Measurements from ENCODE around the gene OR2T29.
"Not testable (repeated sequence)": the region's sequence is repeated elsewhere in the genome, so short reads cannot be mapped to it uniquely, and the experiment has no call there.

OR2T29 gene

GRCh38 chr1:248562672-248563071 lies at the start of gene OR2T29:
OR2T29 (minus strand) TSS chr1:248562772; CDS start chr1:248559491, 3,281 bp downstream.
- not testable (repeated sequence) for DNase-seq

- no peak for DNase-seq
Measured at GRCh38 chr1:248611883-248612414, 49.4 kb upstream of the OR2T29 start.

- no peak for DNase-seq
Measured at GRCh38 chr1:248610301-248610700, 47.7 kb upstream of the OR2T29 start.

GRCh38 chr1:248599396-248599795 lies 36.8 kb upstream of the OR2T29 start:
- no peak for DNase-seq

GRCh38 chr1:248597589-248597988 lies 35.0 kb upstream of the OR2T29 start, which contains the start of gene OR2T10:
OR2T10 (minus strand) TSS chr1:248597700; CDS start chr1:248593768, 3,932 bp downstream.
- DNase-seq, result no peak

- no peak for DNase-seq
Measured at GRCh38 chr1:248596615-248597014, 34.0 kb upstream of the OR2T29 start.

- no peak for DNase-seq
Measured at GRCh38 chr1:248593226-248593625, 30.7 kb upstream of the OR2T29 start.

- no peak for DNase-seq
Measured at GRCh38 chr1:248592655-248593054, 30.1 kb upstream of the OR2T29 start.

- no peak for DNase-seq
Measured at GRCh38 chr1:248590055-248590454, 27.5 kb upstream of the OR2T29 start.

GRCh38 chr1:248589334-248589733 lies 26.8 kb upstream of the OR2T29 start:
- DNase-seq, result no peak

GRCh38 chr1:248585266-248585665 lies 22.7 kb upstream of the OR2T29 start:
- no peak for DNase-seq

- DNase-seq, result no peak
Measured at GRCh38 chr1:248576260-248576980, 13.8 kb upstream of the OR2T29 start.

GRCh38 chr1:248574657-248575056 lies 12.1 kb upstream of the OR2T29 start, which contains the start of gene OR2T34:
OR2T34 (minus strand) TSS chr1:248574757; CDS start chr1:248574757, 0 bp downstream.
- not testable (repeated sequence) for DNase-seq

GRCh38 chr1:248573856-248574255 lies 11.3 kb upstream of the OR2T29 start:
- not testable (repeated sequence) for DNase-seq

GRCh38 chr1:248572049-248572448 lies 9.5 kb upstream of the OR2T29 start:
- DNase-seq, result not testable (repeated sequence)

- not testable (repeated sequence) for DNase-seq
Measured at GRCh38 chr1:248570811-248571210, 8.2 kb upstream of the OR2T29 start.

GRCh38 chr1:248569049-248569448 lies 6.5 kb upstream of the OR2T29 start:
- not testable (repeated sequence) for DNase-seq

- not testable (repeated sequence) for DNase-seq
Measured at GRCh38 chr1:248565530-248566373, 3.2 kb upstream of the OR2T29 start.

- DNase-seq, result not testable (repeated sequence)
Measured at GRCh38 chr1:248551027-248551426, 11.5 kb downstream of the OR2T29 start.

GRCh38 chr1:248547383-248547782 lies 15.2 kb downstream of the OR2T29 start:
- DNase-seq, result not testable (repeated sequence)

- DNase-seq, result not testable (repeated sequence)
Measured at GRCh38 chr1:248537449-248537848, 25.1 kb downstream of the OR2T29 start.

- no peak for DNase-seq
Measured at GRCh38 chr1:248521856-248522255, 40.7 kb downstream of the OR2T29 start.

- not testable (repeated sequence) for DNase-seq
Measured at GRCh38 chr1:248510217-248510616, 52.4 kb downstream of the OR2T29 start.

Data from NCI-H1105 treated with DMSO at 0.1 percent for 48 hours (cell line).